Endothelial cell of umbilical vein (primary cell): Measurements from ENCODE around the gene MACF1. TPM values are rescaled to one million over a fixed set of nuclear protein-coding genes. Genes with fewer than 3 reads are reported as not detected.

Experiments
- BruUV-seq: library from RNA; stranded (reverse); fragments of 400-500 nt; replicated peaks from 2 replicates; lab custom pipeline; 2021; lab: Mats Ljungman, UMichigan
- CTCF ChIA-PET: fragments of 300-600, 350-600 bp; sonication (Branson Sonifier 250); formaldehyde crosslinking; loops from one replicate; lab custom pipeline; 2021; ENCODE audit warnings: antibody characterized with exemption, inconsistent platforms; lab: Charles Lee
- POLR2A ChIA-PET: fragments of 300-600, 350-600 bp; sonication (Branson Sonifier 250); formaldehyde crosslinking; loops from one replicate; lab custom pipeline; 2021; ENCODE audit warnings: antibody characterized with exemption, inconsistent platforms; lab: Charles Lee
- DNase-seq: peaks from one replicate; pipeline ENCODE4 v3.0.0-alpha.2; 2011; ENCODE audit warnings: low read depth, low spot score
- FAIRE-seq: peaks from 2 replicates; lab custom pipeline; 2011; peaks lifted over from hg19 to GRCh38; lab: Jason Lieb, UNC
- H2AFZ ChIP-seq: 2 replicates; pipeline ENCODE4 v1.6.0; 2012; ENCODE audit warnings: low read depth, low read length, control low read depth, inconsistent platforms
- H3K27ac ChIP-seq: 2 replicates; pipeline ENCODE4 v1.5.1; 2011; ENCODE audit warnings: low read depth, mild to moderate bottlenecking, control low read depth, low read length, moderate library complexity; ENCODE audit not compliant: insufficient read depth
- H3K27me3 ChIP-seq, 2 experiments: 2 replicates each; pipeline versions ENCODE4 v1.6.0 to v1.6.1; 2011; ENCODE audit warnings: low read length in 2 of 2, mixed read lengths in 1 of 2; ENCODE audit not compliant: control insufficient read depth in 2 of 2, insufficient read depth in 2 of 2
- H3K36me3 ChIP-seq, 2 experiments: 2 replicates in 1 of 2; 3 replicates in 1 of 2; pipeline ENCODE4 v1.5.1; 2011; ENCODE audit warnings: low read length in 2 of 2, mild to moderate bottlenecking in 1 of 2, moderate library complexity in 1 of 2; ENCODE audit not compliant: control insufficient read depth in 2 of 2, insufficient read depth in 2 of 2; ENCODE audit errors: extremely low read depth in 1 of 2
- H3K4me1 ChIP-seq: 3 replicates; pipeline ENCODE4 v1.5.1; 2011; ENCODE audit warnings: mild to moderate bottlenecking, low read length; ENCODE audit not compliant: control insufficient read depth, insufficient read depth; ENCODE audit errors: extremely low read depth
- H3K4me2 ChIP-seq: 2 replicates; pipeline ENCODE4 v1.6.1; 2011; ENCODE audit warnings: low read length, control low read depth, mixed read lengths; ENCODE audit not compliant: insufficient read depth
- H3K4me3 ChIP-seq, 3 experiments: fragments of 200-600 bp in 1 of 3; sonication (generic), shearing (Covaris generic) in 1 of 3; replicated peaks in 1 of 3; 2 replicates each; pipeline ENCODE4 v1.5.1; 2011 to 2016; ENCODE audit warnings: control low read depth in 3 of 3, low read length in 3 of 3, mild to moderate bottlenecking in 2 of 3, inconsistent platforms in 1 of 3, low read depth in 1 of 3, moderate library complexity in 1 of 3; ENCODE audit not compliant: insufficient read depth in 1 of 3
- H3K79me2 ChIP-seq: 2 replicates; pipeline ENCODE4 v1.6.0; 2012; ENCODE audit warnings: low read length, inconsistent platforms; ENCODE audit not compliant: control insufficient read depth, insufficient read depth
- H3K9ac ChIP-seq: replicated peaks from 2 replicates; pipeline ENCODE3; 2011; ENCODE audit warnings: low read length, control low read depth; ENCODE audit not compliant: insufficient read depth; ENCODE audit errors: extremely low read depth
- H3K9me1 ChIP-seq: replicated peaks from 3 replicates; pipeline ENCODE4 v1.6.0; 2011; ENCODE audit warnings: mild to moderate bottlenecking, low read length; ENCODE audit not compliant: control insufficient read depth, insufficient read depth; ENCODE audit errors: extremely low read depth
- H3K9me3 ChIP-seq: replicated peaks from 2 replicates; pipeline ENCODE4 v1.5.1; 2012; ENCODE audit warnings: low read length, inconsistent platforms; ENCODE audit not compliant: control insufficient read depth, insufficient read depth
- H4K20me1 ChIP-seq: replicated peaks from 2 replicates; pipeline ENCODE3; 2011; ENCODE audit warnings: mild to moderate bottlenecking, low read length; ENCODE audit not compliant: control insufficient read depth, insufficient read depth; ENCODE audit errors: extremely low read depth
- CTCF ChIP-seq, 2 donors: IDR thresholded peaks; 1 replicate in 1 of 2; 2 replicates in 1 of 2; pipeline ENCODE4 v1.5.1; 2011; ENCODE audit warnings: low read length in 2 of 2, mild to moderate bottlenecking in 2 of 2, moderate library complexity in 2 of 2, control low read depth in 1 of 2, inconsistent platforms in 1 of 2, low read depth in 1 of 2; ENCODE audit not compliant: insufficient read depth in 1 of 2; ENCODE audit errors: extremely low read depth in 1 of 2
- EZH2 ChIP-seq: IDR thresholded peaks from 2 replicates; pipeline ENCODE4 v1.6.1; 2012; ENCODE audit warnings: borderline replicate concordance, low read depth, mild to moderate bottlenecking, moderate library complexity, low read length, inconsistent platforms; ENCODE audit not compliant: severe bottlenecking
- FOS ChIP-seq: IDR thresholded peaks from 2 replicates; pipeline ENCODE4 v1.6.1; 2011; ENCODE audit warnings: mild to moderate bottlenecking, low read length, moderate library complexity, borderline replicate concordance; ENCODE audit not compliant: insufficient read depth
- GATA2 ChIP-seq: IDR thresholded peaks from 2 replicates; pipeline ENCODE4 v1.7.0; 2011; ENCODE audit warnings: low read depth, mild to moderate bottlenecking, moderate library complexity, mixed read lengths, low read length; ENCODE audit not compliant: insufficient read length, insufficient read depth
- JUN ChIP-seq: IDR thresholded peaks from 2 replicates; pipeline ENCODE4 v1.6.1; 2011; ENCODE audit warnings: borderline replicate concordance, low read depth; ENCODE audit not compliant: insufficient read length, insufficient read depth
- MAX ChIP-seq: IDR thresholded peaks from 2 replicates; pipeline ENCODE4 v1.6.1; 2011; ENCODE audit not compliant: insufficient read depth, insufficient read length
- MYC ChIP-seq: IDR thresholded peaks from one replicate; pipeline ENCODE4 v1.6.1; 2011; ENCODE audit warnings: mild to moderate bottlenecking, low read depth, low read length
- POLR2A ChIP-seq: IDR thresholded peaks from 2 replicates; pipeline ENCODE4 v1.6.1; 2012; ENCODE audit warnings: low read depth, mild to moderate bottlenecking, control low read depth, low read length
- POLR2AphosphoS5 ChIP-seq: IDR thresholded peaks from 2 replicates; pipeline ENCODE4 v1.6.1; 2012; ENCODE audit warnings: low read depth, mild to moderate bottlenecking, control low read depth, low read length, moderate library complexity; ENCODE audit not compliant: insufficient read depth
- dilution Hi-C: fragments of 300-500 bp; cut with MboI; formaldehyde crosslinking; loops from one replicate; pipeline ENCODE4 v1.15.0; 2019; ENCODE audit warnings: low sequenced_read_pairs; ENCODE audit not compliant: extremely low pct_ligation_motif_present
- intact Hi-C: fragments of 100-400 bp; cut with micrococcal nuclease; formaldehyde crosslinking; loops from one replicate; pipeline ENCODE4 v1.10.0; 2022
- polyA plus RNA-seq, 4 experiments: library from polyadenylated mRNA; depleted of rRNA in 3 of 4; stranded (reverse) in 3 of 4; unstranded in 1 of 4; fragments of >200 nt; gene quantifications; 2 replicates each; pipeline versions ENCODE4 v1.2.1 to v1.2.3, GENCODE V29; 2011 to 2012; ENCODE audit warnings: missing spikeins in 1 of 4
- total RNA-seq: library from RNA; stranded (reverse); gene quantifications from 2 replicates; pipeline ENCODE4 v1.2.3, GENCODE V29; 2021

MACF1 gene
- total and polyA plus RNA-seq, 2 donors (not counting 3 experiments of a cell fraction or from before 2014, with no cell fraction given): 122 to 587 TPM

- H3K9ac ChIP-seq: no peak overlapping the region
- no peak overlapping the region for H2AFZ ChIP-seq
- TF ChIP-seq MAX: no peak
- TF ChIP-seq GATA2: no peak
- no peak for TF ChIP-seq CTCF (IDR thresholded peaks at IDR 0.05; ENCODE audit: extremely low read depth in 1 of 2, insufficient read depth in 1 of 2, low read depth in 1 of 2, low read length in 2 of 2)
- TF ChIP-seq POLR2A: no peak
- TF ChIP-seq FOS: no peak
- TF ChIP-seq JUN: no peak
- no peak for TF ChIP-seq POLR2AphosphoS5
- no peak for TF ChIP-seq EZH2
- TF ChIP-seq MYC: no peak
- H3K9me1 ChIP-seq: no peaks in the 10 kb centered on the region
- POLR2A ChIA-PET: interaction anchor here (1.1 kb wide), 1 partner anchor 40 kb away, joined by 3 read pairs; no protein-coding TSS in a partner anchor
- BruUV-seq: no TSS peak
- FAIRE-seq (no peak), DNase-seq (peak; percentile 37)
- H3K4me3 ChIP-seq: no peak overlapping the region
- H3K4me2 ChIP-seq: no peak overlapping the region
- H3K27me3 ChIP-seq: no peaks in the 10 kb centered on the region
- H3K27ac ChIP-seq: peak overlapping the region; percentile 25
- no peaks in the 10 kb centered on the region for H4K20me1 ChIP-seq
- peaks cover 23 to 75% of the 10 kb centered on the region in 2 experiments for H3K36me3 ChIP-seq
- H3K4me1 ChIP-seq: peaks cover 9% of the 10 kb centered on the region
- peaks cover 26% of the 10 kb centered on the region for H3K79me2 ChIP-seq
- intact Hi-C loops: no loop called here
- dilution Hi-C loops: no loop called here
- H3K9me3 ChIP-seq: no peaks in the 10 kb centered on the region
- CTCF ChIA-PET: interaction anchor here (1.1 to 1.7 kb wide), 5 partner anchors 16 to 333 kb away, joined by 3 to 5 read pairs (median 3); no protein-coding TSS in a partner anchor
Measured at GRCh38 chr1:39431927-39432326, 227.4 kb downstream of the MACF1 start.
